CD4-positive, alpha-beta T cell treated with Interleukin-15 for 4 hours (primary cell): Measurements from ENCODE around the gene NAV3.

Experiments
- DNase-seq: peaks from one replicate; pipeline ENCODE4 v3.0.0-alpha.2; 2020; ENCODE audit warnings: low spot score

NAV3 gene

GRCh38 chr12:77830583-77831351 lies at the start of gene NAV3:
Gene NAV3, plus strand, starts transcription at chr12:77830894. Its CDS starts 568 bp downstream, at chr12:77831462.
- DNase-seq = no peak

GRCh38 chr12:77782034-77782433 lies 48.7 kb upstream of the NAV3 start:
- no peak for DNase-seq

- no peak for DNase-seq
These were observed 47.9 kb upstream of the NAV3 start for GRCh38 chr12:77782766-77783165.

GRCh38 chr12:77785211-77785610 lies 45.5 kb upstream of the NAV3 start:
- no peak for DNase-seq

GRCh38 chr12:77786675-77787074 lies 44.0 kb upstream of the NAV3 start:
- no peak for DNase-seq

- DNase-seq = no peak
These were observed 42.2 kb upstream of the NAV3 start for GRCh38 chr12:77788231-77789168.

GRCh38 chr12:77795699-77796098 lies 35.0 kb upstream of the NAV3 start:
- DNase-seq = no peak

- DNase-seq = no peak
These were observed 33.9 kb upstream of the NAV3 start for GRCh38 chr12:77796775-77797174.

GRCh38 chr12:77800501-77800900 lies 30.2 kb upstream of the NAV3 start:
- no peak for DNase-seq

GRCh38 chr12:77808534-77808933 lies 22.2 kb upstream of the NAV3 start:
- no peak for DNase-seq

GRCh38 chr12:77813558-77813957 lies 17.1 kb upstream of the NAV3 start:
- DNase-seq = no peak

- no peak for DNase-seq
These were observed 16.3 kb upstream of the NAV3 start for GRCh38 chr12:77814386-77814785.

- no peak for DNase-seq
These were observed 14.5 kb upstream of the NAV3 start for GRCh38 chr12:77816196-77816595.

- no peak for DNase-seq
These were observed 13.4 kb upstream of the NAV3 start for GRCh38 chr12:77817276-77817675.

GRCh38 chr12:77818351-77818750 lies 12.3 kb upstream of the NAV3 start:
- DNase-seq = no peak

- DNase-seq = no peak
These were observed 8.9 kb upstream of the NAV3 start for GRCh38 chr12:77821699-77822203.

GRCh38 chr12:77833329-77833728 lies 2.6 kb downstream of the NAV3 start:
- DNase-seq = no peak

GRCh38 chr12:77834618-77835017 lies 3.9 kb downstream of the NAV3 start:
- DNase-seq = no peak

- no peak for DNase-seq
These were observed 5.3 kb downstream of the NAV3 start for GRCh38 chr12:77835969-77836368.

GRCh38 chr12:77837876-77838291 lies 7.2 kb downstream of the NAV3 start:
- no peak for DNase-seq

GRCh38 chr12:77841521-77841920 lies 10.8 kb downstream of the NAV3 start:
- DNase-seq = no peak

GRCh38 chr12:77842430-77842829 lies 11.7 kb downstream of the NAV3 start:
- no peak for DNase-seq

- no peak for DNase-seq
These were observed 15.1 kb downstream of the NAV3 start for GRCh38 chr12:77845831-77846230.
